Ascending aorta (tissue), 2 donors: ENCODE measurements around the gene MT1H. TPM values are rescaled to one million over a fixed set of nuclear protein-coding genes. Genes with fewer than 3 reads are reported as not detected.
"Not testable (repeated sequence)": the region's sequence is repeated elsewhere in the genome, so short reads cannot be mapped to it uniquely, and the experiment has no call there.

Experiments
- DNase-seq, 2 donors: peaks; one replicate each; pipeline ENCODE4 v3.0.0-alpha.2; 2019; ENCODE audit warnings: low spot score in 2 of 2
- H3K27ac ChIP-seq, 2 donors: fragments of 200-600 bp; sonication (generic); one replicate each; pipeline ENCODE4 v1.5.1; 2016 to 2017; ENCODE audit warnings: mild to moderate bottlenecking in 1 of 2
- H3K27me3 ChIP-seq: fragments of 200-600 bp; sonication (generic); one replicate; pipeline ENCODE4 v1.5.1; 2017
- H3K36me3 ChIP-seq, 2 donors: fragments of 200-600 bp; sonication (generic); one replicate each; pipeline ENCODE4 v1.5.1; 2016
- H3K4me1 ChIP-seq, 2 donors: fragments of 200-600 bp; sonication (generic); one replicate each; pipeline ENCODE4 v1.5.1; 2016 to 2017; ENCODE audit warnings: mild to moderate bottlenecking in 1 of 2
- H3K4me3 ChIP-seq, 2 donors: fragments of 200-600 bp; sonication (generic); one replicate each; pipeline ENCODE4 v1.5.1; 2016 to 2017; ENCODE audit warnings: mild to moderate bottlenecking in 1 of 2
- H3K9me3 ChIP-seq, 2 donors: fragments of 200-600 bp; sonication (generic); one replicate each; pipeline ENCODE4 v1.5.1; 2016
- CTCF ChIP-seq, 3 experiments: fragments of 200-600 bp in 2 of 3; fragments of 450-650 bp in 1 of 3; sonication (generic) in 2 of 3; IDR thresholded peaks; one replicate each; pipeline ENCODE4 v1.5.1; 2016 to 2019; ENCODE audit warnings: antibody characterized with exemption in 3 of 3, mild to moderate bottlenecking in 1 of 3, moderate library complexity in 1 of 3
- intact Hi-C: fragments of 100-400 bp; cut with DNase I; formaldehyde crosslinking; loops from one replicate; pipeline ENCODE4 v1.15.1; 2023
- total RNA-seq: library from RNA; depleted of rRNA; stranded (reverse); fragments of >200 nt; gene quantifications from one replicate; pipeline ENCODE4 v1.1.0, GENCODE V29; 2016

MT1H gene
- total RNA-seq, 1 donor from 2014 or later, result not detected

- Histone ChIP-seq H3K9me3 (no peaks in the 10 kb centered on the region), H3K4me3 (no peak overlapping the region), H3K27ac (no peak overlapping the region), H3K4me1 (no peaks in the 10 kb centered on the region), H3K27me3 (no peaks in the 10 kb centered on the region), H3K36me3 (no peaks in the 10 kb centered on the region)
- TF ChIP-seq CTCF (IDR thresholded peaks at IDR 0.05), result no peak
- intact Hi-C loops, result no loop called here
- DNase-seq, result no peak
Observed at GRCh38 chr16:56709443-56710040, 39.9 kb downstream of the MT1H start.

DNA sequence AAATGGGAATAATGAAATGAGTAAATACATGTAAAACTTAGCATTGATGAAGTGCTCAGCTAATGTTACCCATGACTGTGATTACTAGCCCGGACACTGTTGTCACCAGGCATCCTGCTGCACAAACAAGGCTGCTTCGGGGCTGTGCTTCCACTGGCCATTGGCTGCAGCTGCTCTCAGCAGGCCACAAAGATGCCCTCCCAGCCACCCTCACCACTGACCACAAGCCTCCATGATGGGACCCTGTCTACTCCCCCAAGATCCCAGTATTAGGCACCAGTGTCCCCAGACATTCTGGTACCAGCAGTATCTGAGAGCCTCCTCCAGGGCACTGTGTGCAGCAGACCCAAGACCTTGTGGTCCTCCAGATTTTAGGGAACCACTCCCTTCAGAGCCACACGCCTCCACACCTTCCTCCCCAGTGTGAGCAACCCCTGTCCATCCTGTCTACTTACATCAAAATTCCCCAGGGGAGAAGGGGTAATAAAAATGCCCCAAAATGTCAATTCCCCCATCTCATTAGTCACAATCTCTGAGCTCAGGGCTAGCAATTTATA, 40.6 kb downstream of the MT1H start:
- Histone ChIP-seq H3K36me3 (no peaks in the 10 kb centered on the region), H3K27ac (no peak overlapping the region), H3K9me3 (no peaks in the 10 kb centered on the region), H3K27me3 (no peaks in the 10 kb centered on the region), H3K4me1 (no peaks in the 10 kb centered on the region), H3K4me3 (no peak overlapping the region)
- intact Hi-C loops, result no loop called here
- no peak for DNase-seq
- no peak for TF ChIP-seq CTCF (IDR thresholded peaks at IDR 0.05)

DNA sequence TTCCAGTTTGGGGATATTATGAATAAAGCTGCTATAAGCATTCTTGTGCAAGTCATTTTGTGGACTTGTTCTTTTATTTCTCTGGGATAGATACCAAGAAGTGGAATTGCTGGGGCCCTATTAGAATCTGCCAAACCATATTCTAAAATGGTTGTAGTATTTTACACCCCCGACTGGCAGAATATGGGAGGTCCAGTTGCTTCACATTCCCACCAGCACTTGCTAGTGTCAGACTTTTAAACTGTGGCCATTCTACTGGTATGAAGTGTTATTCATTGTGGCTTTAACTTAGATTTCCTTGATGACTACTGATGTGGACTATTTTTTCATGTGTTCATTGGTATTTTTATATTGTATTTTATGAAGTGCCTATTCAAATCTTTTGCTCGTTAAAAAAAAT, 42.2 kb downstream of the MT1H start:
- H3K4me3 ChIP-seq, result no peak overlapping the region
- H3K27me3 ChIP-seq, result no peaks in the 10 kb centered on the region
- H3K9me3 ChIP-seq, result no peaks in the 10 kb centered on the region
- no peak for TF ChIP-seq CTCF (IDR thresholded peaks at IDR 0.05)
- DNase-seq, result no peak
- intact Hi-C loops, result no loop called here
- no peaks in the 10 kb centered on the region for H3K4me1 ChIP-seq
- no peaks in the 10 kb centered on the region for H3K36me3 ChIP-seq
- H3K27ac ChIP-seq, result no peak overlapping the region

DNA sequence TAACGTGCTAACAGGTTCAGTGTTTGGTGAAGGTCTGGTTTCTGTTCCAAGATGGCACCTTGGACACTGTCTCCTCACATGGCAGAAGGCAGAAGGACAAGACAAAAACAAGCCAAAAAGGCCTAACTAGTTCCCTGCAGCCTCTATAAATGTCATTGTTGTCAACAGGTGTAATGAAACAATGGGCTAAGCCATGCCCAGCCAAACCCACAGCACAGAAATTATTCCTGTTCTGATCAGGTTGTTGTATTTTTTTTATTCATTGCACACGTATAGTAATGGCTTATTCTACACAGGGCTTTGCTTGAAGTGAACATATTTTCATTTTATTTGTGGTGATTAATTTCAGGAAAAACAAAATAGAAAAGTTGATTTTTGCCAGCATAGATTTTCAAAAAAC, 44.2 kb downstream of the MT1H start:
- no peak for DNase-seq
- no peaks in the 10 kb centered on the region for H3K27me3 ChIP-seq
- intact Hi-C loops, result no loop called here
- no peaks in the 10 kb centered on the region for H3K36me3 ChIP-seq
- no peaks in the 10 kb centered on the region for H3K9me3 ChIP-seq
- no peaks in the 10 kb centered on the region for H3K4me1 ChIP-seq
- H3K27ac ChIP-seq, result no peak overlapping the region
- TF ChIP-seq CTCF (IDR thresholded peaks at IDR 0.05), result no peak
- H3K4me3 ChIP-seq, result no peak overlapping the region

DNA sequence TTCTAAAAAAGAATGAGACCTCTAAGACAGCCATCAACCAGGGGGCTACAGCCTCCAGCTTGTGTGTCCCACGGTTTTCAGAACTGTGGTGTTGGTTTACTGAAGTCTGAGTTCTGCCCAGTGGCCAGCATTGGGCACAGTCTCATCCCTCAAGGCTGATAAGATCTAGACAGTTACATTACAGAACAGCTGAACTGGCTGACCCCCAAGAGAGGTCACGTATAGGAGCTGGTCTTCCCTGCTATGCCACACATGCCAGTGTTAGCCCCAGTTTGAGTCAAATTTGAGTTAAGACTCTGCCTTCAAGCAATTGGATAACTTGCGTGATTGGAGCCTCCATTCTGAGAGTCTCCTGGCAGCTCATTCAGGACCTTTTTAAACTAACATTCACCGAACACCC, 45.5 kb downstream of the MT1H start:
- DNase-seq, result no peak
- no peaks in the 10 kb centered on the region for H3K9me3 ChIP-seq
- H3K36me3 ChIP-seq, result no peaks in the 10 kb centered on the region
- no peak overlapping the region for H3K4me3 ChIP-seq
- TF ChIP-seq CTCF (IDR thresholded peaks at IDR 0.05), result no peak
- H3K27ac ChIP-seq, result no peak overlapping the region
- intact Hi-C loops, result no loop called here
- no peaks in the 10 kb centered on the region for H3K27me3 ChIP-seq
- H3K4me1 ChIP-seq, result no peaks in the 10 kb centered on the region

DNA sequence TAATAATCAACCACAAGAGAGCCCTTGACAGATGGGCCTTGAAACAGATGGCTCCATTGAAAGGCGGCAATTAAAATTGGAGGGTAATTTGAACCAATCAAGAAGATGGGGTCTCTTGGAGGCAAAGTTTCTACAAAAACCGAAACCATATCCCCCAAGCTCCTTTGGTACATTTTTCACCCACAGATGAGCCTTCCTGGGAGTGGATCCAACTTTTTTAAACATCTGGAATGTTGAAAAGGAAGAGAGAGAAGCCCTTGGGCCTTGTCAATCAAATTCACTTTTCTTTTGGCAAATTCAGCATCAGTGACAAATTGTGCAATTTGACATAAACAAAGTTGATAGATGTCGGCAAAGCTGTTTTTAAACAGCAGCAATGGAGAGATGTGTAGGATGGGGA, 47.1 kb downstream of the MT1H start:
- TF ChIP-seq CTCF (IDR thresholded peaks at IDR 0.05), result no peak
- Histone ChIP-seq H3K27me3 (no peaks in the 10 kb centered on the region), H3K9me3 (no peaks in the 10 kb centered on the region), H3K36me3 (no peaks in the 10 kb centered on the region), H3K4me1 (no peaks in the 10 kb centered on the region), H3K4me3 (no peak overlapping the region), H3K27ac (no peak overlapping the region)
- no peak for DNase-seq
- intact Hi-C loops, result no loop called here

DNA sequence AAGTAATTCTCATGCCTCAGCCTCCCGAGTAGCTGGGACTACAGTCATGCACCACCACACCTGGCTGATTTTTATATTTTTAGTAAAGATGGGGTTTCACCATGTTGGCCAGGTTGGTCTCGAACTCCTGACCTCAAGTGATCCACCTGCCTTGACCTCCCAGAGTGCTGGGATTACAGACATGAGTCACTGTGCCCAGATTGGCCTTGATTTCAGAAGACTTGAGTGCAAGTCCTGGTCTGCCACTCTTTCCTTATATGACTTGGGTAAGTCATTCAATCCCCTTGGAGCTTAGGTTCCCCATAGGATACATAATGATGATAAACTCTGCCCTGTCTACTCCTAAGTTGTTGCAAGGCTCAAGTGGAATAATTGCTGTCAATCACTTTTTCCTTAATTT, 47.9 kb downstream of the MT1H start:
- intact Hi-C loops, DNase-seq, H3K27ac ChIP-seq, H3K4me3 ChIP-seq, H3K9me3 ChIP-seq, H3K27me3 ChIP-seq, H3K4me1 ChIP-seq, H3K36me3 ChIP-seq: not testable (repeated sequence)
